C4-2B (cell line): ENCODE data around the gene SP8.

ENCODE experiments used
- H3K27ac ChIP-seq: fragments of 450-650 bp; 2 replicates; pipeline ENCODE4 v1.5.1; 2017
- CTCF ChIP-seq: fragments of 450-650 bp; conservative IDR thresholded peaks from 2 replicates; pipeline ENCODE4 v1.5.1; 2017; ENCODE audit warnings: mild to moderate bottlenecking
- ZFX ChIP-seq: fragments of 450-650 bp; IDR thresholded peaks from 2 replicates; pipeline ENCODE4 v1.6.1; 2017

Gene SP8

DNA sequence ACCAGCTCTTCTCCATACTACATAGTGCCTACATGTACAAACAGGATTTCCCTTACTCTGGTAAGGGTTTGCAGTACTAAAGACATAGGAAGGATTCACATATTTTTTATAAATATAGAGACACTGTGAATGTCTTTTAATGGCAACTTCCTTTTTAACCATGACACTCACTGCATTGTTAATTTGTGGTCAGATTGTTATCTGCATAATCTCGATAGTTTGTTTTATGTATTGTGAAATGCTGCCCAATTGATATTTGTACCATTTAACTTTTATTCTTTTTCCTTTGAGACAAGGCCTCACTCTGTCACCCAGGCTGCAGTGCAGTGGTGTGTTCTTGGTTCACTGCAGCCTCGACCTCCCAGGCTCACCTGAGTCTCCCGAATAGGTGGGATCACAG is 39.7 kb downstream of the SP8 start:
- H3K27ac ChIP-seq: no peak overlapping the region
- no peak for TF ChIP-seq CTCF
- no peak for TF ChIP-seq ZFX

DNA sequence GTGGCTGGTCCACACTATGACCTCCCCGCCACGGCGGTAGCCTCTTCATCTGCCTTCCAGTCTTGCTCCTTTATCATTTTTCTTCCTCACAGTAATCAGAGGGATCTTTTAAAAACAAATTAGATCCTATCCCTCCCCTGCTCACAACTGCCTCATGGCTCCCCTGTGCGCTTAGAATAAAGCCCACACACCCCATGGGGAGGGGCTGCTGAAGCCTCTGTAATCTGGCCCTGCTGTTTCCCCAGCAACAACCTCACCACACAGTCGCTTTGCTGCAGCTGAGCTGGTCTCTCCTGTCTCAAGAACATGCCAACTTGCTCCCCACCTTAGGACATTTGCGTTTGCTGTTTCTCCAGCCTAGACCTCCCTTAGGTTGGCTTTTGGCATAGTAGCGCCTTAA is 41.0 kb downstream of the SP8 start:
- no peak overlapping the region for H3K27ac ChIP-seq
- TF ChIP-seq ZFX (no peak), CTCF (no peak)

DNA sequence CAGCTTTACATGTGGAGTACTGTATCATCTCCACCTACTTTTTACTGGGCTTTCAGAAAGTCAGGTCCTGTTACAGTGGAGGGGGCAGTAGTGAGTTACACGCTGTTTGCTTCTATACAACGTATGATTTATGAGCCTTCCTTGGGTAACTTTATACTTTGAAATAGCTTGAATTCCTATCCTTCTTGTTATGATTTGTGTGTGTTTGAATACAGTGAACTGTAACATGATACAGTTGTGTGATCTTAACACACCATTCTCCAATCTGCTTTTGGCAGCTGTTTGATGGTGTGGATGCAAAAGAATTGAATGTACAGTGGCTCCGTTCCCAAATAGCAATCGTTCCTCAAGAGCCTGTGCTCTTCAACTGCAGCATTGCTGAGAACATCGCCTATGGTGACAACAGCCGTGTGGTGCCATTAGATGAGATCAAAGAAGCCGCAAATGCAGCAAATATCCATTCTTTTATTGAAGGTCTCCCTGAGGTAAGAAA is 41.7 kb downstream of the SP8 start:
- TF ChIP-seq ZFX (no peak), CTCF (peak; percentile 49)
- no peak overlapping the region for H3K27ac ChIP-seq

DNA sequence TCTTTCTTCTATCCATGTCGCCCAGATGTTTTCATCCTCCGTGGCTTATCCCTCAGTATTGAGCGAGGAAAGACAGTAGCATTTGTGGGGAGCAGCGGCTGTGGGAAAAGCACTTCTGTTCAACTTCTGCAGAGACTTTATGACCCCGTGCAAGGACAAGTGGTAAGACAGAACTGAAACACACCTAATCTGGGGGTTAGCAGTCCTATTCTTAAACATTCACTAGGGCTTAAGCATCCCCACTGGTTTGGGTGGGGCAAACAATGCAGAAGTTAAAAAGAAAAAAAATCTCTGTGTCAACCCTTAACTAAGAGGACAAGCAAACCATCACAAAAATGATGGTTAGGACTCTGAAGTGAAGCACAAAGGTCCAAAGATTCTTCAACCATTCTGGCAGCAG is 43.8 kb downstream of the SP8 start:
- TF ChIP-seq CTCF: no peak
- TF ChIP-seq ZFX: no peak
- no peak overlapping the region for H3K27ac ChIP-seq

- TF ChIP-seq CTCF: no peak
- TF ChIP-seq ZFX: no peak
- no peak overlapping the region for H3K27ac ChIP-seq
Measured at GRCh38 chr7:20741801-20742200, 44.9 kb downstream of the SP8 start.

- TF ChIP-seq ZFX: no peak
- TF ChIP-seq CTCF: no peak
Measured at GRCh38 chr7:20738518-20739481, 47.9 kb downstream of the SP8 start.

DNA sequence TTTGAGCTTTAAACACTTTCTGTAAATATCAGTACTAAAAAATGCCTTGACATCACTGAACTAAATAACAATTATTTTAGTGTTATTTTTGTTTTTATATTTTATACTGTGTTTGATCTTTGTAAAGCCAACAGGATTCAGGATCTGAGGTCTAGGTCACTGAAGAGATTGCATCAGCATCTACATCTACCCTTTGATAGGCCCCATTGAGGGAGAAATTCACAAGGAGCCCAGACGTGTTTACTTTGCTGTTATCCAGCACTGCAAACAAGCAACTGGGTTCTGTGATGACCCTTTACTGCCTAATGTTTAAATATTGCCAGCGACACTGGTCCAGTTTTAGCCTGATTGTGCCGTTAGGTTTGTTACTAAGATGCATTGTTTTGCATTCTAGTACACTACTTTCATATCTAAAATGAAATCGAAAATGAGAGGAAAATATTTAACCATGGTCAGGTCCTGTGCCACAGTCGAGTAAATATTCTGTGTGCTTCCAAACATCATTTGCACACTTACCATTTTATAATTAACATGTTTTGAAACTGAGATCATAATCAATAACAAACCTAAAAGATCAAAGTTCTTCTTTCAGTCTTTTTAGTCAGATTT is 48.7 kb downstream of the SP8 start:
- TF ChIP-seq CTCF: no peak
- TF ChIP-seq ZFX: no peak
- H3K27ac ChIP-seq: no peak overlapping the region; the same call in 1 of the 2 replicates

More at GRCh38 chr7:20738518-20739481, 47.9 kb downstream of the SP8 start:
- no peak overlapping the region; the same call in 1 of the 2 replicates for H3K27ac ChIP-seq
